NCI-H510A treated with DMSO at 0.1 percent for 48 hours (cell line): ENCODE data around the gene PLCL1.

Experiments
- DNase-seq: peaks from one replicate; lab custom pipeline; 2025; lab: John Stamatoyannopoulos, UW

PLCL1 gene

DNA sequence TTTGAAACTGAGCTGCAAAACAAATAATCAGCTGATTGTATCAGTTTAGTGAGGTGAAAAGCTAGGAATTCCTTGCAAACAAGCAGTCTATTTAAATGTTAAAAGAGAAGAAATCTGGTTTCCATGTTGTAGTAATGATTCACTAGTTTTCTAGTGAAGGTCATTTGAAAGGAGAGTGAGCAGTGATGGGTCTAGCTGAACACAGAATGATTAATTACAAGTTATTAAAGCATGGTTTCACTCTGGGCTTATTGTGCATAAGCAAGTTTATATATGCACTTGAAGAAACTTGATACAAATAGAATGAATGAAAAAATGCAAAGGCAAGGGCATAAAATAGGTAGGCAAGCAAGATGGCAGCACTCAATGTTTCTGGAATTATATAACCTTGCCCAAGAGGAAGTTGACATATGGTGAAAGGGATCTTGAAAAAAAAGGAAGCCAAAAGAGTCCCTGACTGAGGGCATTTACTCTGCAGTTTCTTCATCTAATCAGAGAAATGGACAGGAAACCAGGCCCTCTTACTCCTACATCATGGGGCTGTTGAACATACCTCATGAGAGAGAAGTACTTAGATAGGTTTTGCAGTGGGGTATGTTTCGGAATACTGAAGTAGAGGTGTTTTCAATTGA lies 53.2 kb downstream of the PLCL1 start:
- DNase-seq: no peak

GRCh38 chr2:197858607-197859140 lies 54.3 kb downstream of the PLCL1 start:
- no peak for DNase-seq

- DNase-seq: no peak
These were observed 58.0 kb downstream of the PLCL1 start for GRCh38 chr2:197862246-197862955.

- DNase-seq: no peak
These were observed 59.4 kb downstream of the PLCL1 start for GRCh38 chr2:197863744-197864143.

DNA sequence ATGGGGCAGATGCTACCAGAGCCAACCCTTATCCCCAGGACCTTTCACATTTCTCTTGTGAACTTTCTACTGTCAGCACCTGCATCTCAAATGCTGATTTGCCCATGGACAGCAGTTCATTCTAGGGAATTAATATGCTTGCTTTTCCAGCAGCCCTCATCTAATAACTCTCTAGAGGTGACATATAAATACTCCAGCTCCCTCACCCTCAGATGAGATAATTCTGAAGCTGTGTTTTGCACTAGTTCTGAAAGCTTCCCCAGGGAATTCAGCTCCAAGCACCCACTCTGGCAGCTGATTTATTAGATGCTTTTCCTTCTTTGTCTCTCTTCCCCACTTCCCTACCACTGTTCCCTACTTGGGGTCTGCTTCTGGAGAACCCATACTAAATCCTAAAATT lies 62.1 kb downstream of the PLCL1 start:
- DNase-seq: no peak

GRCh38 chr2:197867033-197867432 lies 62.6 kb downstream of the PLCL1 start:
- no peak for DNase-seq

DNA sequence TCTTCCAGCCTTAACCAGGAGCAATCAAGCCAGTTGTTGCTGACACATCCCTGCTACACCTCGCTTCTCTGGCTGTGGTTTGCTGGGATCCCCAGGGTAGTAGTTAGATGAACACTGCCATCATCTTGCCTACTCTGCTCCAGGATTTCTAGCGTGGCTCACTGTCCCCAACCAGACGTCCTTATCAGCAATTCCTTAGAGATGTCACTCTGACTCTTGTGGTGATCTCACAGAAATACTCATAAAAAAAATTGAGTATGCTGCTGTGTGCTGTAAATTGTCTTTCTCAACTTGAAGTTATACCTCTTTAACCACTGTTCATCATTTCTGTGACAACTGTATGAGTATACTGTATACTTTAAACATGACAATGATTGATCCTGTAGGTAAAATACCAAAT lies 63.2 kb downstream of the PLCL1 start:
- DNase-seq: no peak

GRCh38 chr2:197868206-197868605 lies 63.8 kb downstream of the PLCL1 start:
- no peak for DNase-seq

DNA sequence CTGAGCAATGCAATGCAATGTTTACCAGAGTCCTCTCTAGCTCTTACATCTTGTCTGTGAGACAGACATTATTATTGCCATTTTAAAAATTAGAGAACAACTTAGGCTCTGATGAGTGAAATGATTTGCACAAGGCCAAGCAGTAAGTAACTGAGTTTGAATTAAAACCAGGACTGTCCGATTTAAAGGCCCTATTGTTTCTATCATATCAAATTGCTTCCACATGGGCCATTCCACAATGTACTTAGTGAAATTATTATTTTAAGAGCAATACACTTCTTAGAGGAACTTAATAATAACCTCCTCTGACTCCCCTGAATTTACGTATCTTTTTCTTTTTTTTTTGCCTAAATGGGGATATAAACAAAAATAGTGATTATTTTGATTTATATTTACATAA lies 64.6 kb downstream of the PLCL1 start:
- DNase-seq: no peak

GRCh38 chr2:197869501-197870111 lies 65.2 kb downstream of the PLCL1 start:
- DNase-seq: no peak

DNA sequence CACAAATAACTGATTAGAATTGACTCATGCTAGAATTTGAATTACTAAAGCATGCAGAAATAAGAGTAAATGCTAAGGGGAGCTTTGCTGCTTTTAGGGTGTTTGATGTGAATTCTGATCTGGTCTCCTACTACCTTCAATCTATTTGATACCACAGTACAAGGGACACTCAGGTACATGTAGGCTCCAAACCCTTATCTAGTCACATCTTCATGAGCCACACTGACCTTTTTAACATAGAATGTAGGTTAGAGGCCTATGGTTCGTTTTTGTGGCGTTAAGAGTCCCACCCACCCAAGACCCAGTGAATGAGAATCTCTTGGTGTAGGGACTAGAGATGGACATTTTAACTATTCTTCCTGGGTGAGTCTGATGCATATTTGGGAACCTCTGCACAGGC lies 65.7 kb downstream of the PLCL1 start:
- no peak for DNase-seq

- peak; percentile 24 for DNase-seq
These were observed 67.5 kb downstream of the PLCL1 start for GRCh38 chr2:197871780-197872456.

DNA sequence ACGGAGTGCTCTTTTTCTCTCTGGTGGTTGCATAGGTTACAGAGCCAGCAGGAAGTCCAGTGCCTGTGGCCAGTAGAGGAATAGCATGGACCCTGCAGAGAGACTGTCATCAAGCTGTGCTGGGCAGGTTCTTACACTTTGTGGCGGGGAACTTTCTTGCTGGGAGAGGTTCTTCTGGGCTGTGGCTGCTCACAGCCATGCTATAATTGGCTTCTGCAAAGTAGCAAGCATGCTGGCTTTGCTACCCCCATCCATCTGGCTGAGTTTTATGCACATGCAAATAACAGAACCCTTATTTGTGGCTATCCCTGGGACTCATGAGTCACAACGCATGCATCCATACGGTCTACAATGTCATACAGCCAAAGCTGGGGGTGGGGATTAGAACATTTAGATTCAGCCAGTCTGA lies 68.9 kb downstream of the PLCL1 start:
- DNase-seq: no peak

DNA sequence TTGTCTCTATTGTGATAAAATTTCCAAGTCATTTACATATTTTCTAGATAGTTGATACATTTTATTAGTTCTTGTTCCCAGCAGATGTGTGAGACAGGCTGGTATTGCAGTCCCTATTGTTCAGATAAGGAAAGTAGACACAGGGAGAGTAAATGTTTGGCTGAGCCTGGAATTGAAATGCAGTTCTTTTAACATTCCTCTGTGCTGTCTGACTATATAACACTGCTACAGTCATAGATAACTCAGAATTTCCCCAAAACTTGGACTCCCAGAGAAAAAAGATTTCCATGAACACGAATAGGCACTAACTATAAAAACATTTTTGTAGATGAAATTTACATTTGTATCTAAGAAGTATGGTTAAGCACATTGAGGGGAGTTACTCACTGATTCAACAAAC lies 71.4 kb downstream of the PLCL1 start:
- no peak for DNase-seq

DNA sequence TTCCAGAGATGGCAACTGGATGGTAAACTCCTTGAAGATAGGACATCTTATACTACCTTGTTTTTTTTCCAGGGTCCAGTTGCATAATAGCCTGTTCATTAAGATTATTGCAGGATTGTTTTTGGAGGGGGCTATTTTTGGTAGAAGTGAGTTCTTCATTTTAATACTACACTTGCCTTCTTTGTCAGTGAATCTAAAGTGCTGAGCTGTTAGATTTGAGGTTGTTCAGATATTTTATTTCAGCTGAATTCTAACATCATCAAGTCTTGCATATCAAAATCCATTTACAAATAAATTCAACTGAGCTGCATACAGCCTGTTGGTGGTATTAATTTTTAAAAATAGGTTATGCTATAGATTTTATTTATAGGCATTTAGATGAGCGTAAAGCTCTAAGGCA lies 72.1 kb downstream of the PLCL1 start:
- DNase-seq: no peak

GRCh38 chr2:197877038-197877437 lies 72.6 kb downstream of the PLCL1 start:
- no peak for DNase-seq

GRCh38 chr2:197878792-197879191 lies 74.4 kb downstream of the PLCL1 start:
- DNase-seq: no peak

DNA sequence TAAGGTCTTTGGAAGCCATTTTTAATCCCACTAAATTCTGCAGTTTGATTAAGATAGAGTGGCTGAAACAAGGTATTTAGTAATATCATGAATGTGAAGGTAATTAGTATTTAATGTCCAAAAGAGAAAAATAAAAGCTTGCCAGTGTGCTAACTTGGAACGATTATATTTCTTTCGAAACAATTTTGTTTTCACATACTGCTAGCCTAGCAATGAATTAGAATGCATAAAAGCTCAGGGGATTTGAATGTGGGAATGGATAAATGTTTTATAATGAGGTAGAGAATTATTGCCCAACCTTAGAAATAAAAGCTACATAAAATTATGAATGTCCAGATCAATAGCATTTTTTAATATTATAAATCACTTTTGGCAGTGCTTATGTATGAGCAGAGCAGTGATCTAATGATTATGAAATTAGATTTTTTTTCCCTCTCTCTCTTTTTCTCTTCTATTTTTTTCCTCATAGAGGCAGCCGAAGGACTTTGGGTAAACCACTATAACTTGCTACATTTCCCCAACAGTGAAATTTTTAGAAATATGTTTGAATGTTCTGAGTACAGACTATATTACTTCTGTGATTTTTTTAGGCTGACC lies 75.5 kb downstream of the PLCL1 start:
- no peak for DNase-seq

DNA sequence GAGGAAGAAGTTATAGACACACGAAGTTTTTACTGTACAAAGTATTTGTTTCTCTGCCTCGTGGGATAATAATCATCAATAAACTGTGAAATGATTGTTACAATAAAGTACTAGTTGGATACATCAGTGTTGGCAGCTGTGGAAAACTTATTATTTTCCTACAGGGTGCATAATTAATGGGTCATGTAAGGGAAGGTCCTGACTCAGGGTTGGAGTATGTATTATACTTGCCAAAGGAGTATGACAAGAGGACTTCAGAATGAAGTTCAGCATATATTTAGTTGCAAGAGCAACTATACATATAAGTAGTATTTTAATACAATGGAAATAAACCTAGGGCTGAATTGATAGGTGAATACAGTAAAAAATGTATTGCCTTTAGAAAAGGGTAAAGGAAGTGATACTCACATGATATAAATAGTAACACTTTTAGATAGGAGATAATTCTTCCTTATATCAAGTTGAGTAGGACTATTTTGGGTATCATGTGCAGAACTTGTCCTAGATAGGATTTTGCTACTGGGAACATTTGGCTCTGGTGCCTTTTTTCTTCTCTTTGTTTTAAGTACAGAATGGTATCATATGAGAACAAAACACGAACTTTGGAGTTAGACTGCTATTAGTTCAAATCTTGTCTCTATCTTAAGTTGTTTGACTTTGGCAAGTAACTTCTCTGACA lies 79.1 kb downstream of the PLCL1 start:
- DNase-seq: no peak

GRCh38 chr2:197884252-197884651 lies 79.9 kb downstream of the PLCL1 start:
- no peak for DNase-seq

DNA sequence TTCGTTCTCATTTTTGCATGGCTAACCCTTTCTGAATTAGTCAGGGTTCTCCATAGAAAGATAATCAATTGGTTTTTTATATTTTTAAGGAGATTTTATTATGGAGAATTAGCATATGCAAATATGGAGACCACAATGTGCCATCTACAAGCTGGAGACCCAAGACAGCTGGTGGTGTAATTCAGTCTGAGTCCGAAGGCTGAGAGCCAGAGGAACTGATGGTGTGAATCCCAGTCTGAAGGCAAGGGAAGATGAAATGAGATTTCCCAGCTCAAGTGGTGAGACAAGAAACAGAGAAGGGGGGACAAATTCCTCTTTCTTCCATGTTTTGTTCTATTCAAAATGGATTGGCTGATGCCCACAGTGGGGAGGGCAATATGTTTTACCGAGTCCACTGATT lies 80.7 kb downstream of the PLCL1 start:
- DNase-seq: no peak

- DNase-seq: no peak
These were observed 81.2 kb downstream of the PLCL1 start for GRCh38 chr2:197885587-197885986.
